ENCODE measurements around the gene KIAA1549.

GRCh38 chr7:138895679-138896078 is 85.5 kb downstream of the KIAA1549 start:
- TF ChIP-seq POLR2AphosphoS5 (IDR thresholded peaks at IDR 0.05) (no peak), CTCF (IDR thresholded peaks at IDR 0.05) (no peak), POLR2A (IDR thresholded peaks at IDR 0.05) (no peak), EP300 (IDR thresholded peaks at IDR 0.05) (no peak)

All from suprapubic skin (tissue), 4 donors.